DND-41 (cell line): Measurements from ENCODE around the gene CTSC.

Source experiments
- CTCF ChIP-seq: IDR thresholded peaks from 2 replicates; pipeline ENCODE4 v1.5.1; 2012; ENCODE audit warnings: borderline replicate concordance, low read length, moderate library complexity, mild to moderate bottlenecking; ENCODE audit not compliant: poor library complexity, severe bottlenecking; ENCODE audit errors: extremely low read depth
- EZH2 ChIP-seq: IDR thresholded peaks from 3 replicates; pipeline ENCODE4 v1.6.1; 2012; ENCODE audit warnings: borderline replicate concordance, low read depth, mild to moderate bottlenecking, moderate library complexity, low read length, inconsistent platforms; ENCODE audit not compliant: severe bottlenecking

DNA sequence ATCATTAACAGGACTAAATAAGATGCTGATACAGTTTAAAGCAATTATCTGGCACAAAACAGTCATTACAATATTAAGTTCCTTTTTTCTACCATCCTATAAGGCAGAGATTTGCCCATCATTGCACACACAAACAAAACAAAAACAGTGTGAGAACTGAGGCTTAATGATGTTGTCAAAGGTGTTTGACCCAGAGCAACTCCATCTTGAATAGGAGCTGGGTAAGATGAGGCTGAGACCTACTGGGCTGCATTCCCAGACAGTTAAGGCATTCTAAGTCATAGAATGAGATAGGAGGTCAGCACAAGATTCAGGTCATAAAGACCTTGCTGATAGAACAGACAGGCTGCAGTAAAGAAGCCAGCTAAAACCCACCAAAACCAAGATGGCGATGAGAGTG, 33.2 kb downstream of the CTSC start:
- no peak for TF ChIP-seq CTCF
- no peak for TF ChIP-seq EZH2
